ENCODE data around the gene CYSTM1.
A peak's percentile ranks its signal among the peaks of the same experiment; 100 is the strongest.

CYSTM1 gene, protein sequence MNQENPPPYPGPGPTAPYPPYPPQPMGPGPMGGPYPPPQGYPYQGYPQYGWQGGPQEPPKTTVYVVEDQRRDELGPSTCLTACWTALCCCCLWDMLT

DNA sequence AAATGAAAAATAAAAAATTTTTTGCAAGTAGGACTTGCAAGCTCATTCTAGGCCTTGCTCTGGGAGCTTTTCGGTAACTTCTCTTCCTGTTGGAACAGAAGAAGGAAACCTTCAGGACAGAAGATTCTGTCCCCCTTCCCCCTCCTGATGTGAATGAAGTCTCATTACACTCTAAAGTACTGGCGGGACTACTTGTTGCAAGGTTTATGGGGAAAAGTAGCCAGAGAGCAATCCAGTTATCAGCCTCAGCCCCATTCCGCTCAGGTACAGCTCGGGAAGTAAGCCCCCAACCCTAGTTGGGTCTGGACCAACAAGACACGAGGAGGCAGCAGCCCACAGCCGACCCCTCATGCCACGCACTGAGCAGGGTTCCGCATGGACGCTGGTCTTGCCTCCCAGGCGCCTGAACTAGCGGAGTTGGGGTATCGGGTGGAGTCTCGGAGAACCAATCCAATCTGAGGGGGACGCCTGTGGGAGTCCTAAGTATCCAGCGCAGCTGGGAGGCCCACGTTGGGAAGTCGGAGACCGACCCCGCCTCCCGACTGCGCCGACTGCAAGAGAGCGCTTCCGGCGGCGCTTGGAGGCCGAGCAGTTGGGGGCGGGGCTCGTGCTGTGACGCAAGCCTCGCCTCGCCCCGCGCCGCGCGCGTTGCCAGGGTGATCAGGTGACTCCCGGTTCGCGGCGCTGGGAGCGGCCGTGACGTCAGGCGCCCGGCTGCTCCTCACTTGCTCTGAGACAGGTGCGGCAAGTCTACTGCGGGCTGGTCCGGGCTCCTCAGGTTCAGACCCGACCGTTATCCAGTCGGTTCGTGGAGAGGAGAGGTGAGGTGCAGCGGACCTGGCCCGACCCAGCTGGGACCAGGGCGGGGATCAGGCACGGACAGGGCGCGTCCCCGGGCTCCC, at the start of gene CYSTM1:
CYSTM1 (plus strand) TSS at position 724 of the 902 bp plus-strand sequence. CDS start 19,278 bp downstream, outside the sequence.
- peak; percentile 93 to 97 for DNase-seq

DNA sequence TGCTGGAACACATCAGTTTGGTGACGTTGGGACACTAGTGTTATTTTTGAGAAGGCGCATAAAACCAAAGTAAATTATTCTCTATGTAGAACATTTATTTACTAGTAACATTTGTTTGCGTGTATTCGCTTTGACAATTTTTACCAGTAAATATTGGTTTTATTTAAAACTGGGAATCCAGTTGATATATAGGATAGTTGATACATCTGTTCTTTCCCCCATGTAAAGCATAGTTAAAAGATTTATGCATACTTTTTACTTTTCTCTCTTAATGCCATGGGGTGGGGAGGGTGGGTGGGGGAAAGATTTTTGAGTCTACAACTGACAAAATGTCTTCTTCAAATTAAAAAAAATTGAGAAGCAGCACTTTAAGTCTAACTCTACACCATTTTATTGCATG, 49.4 kb upstream of the CYSTM1 start, which contains the start of gene IGIP:
IGIP (plus strand) TSS at position 301 of the 400 bp plus-strand sequence. CDS start 2,540 bp downstream, outside the sequence.
- DNase-seq: no peak

DNA sequence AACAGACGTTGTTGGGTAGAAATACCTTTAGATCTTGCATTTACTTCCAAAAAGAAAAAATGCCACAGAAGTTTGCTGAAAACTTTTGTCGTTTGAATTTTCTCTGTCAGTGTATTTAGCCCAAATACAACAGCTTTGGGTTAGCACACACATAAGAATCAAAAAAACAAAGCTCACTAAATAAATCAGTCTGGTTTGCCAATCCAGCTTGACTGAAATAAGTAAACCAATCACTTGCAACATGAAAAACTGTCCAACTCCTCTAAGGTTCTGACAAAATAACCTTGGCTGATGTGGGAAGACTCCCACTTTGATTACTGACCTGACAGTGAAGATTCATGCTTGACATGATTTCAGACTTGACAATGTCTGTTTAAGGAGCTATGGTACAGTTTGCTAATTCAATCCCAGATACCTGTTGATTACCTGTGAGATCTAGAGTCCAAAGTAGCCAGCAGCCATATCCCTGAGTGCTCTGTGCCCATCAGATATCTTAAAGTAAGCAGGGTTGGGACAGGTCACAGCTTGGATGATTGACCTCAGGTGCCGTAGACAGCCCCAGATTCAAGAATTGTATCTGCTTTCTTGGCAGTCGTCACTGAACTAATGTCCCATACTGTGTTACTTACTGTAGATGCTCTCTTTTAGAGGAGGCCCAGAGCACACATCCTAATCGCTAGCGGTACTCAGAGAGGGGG, 48.5 kb upstream of the CYSTM1 start:
- DNase-seq: no peak

DNA sequence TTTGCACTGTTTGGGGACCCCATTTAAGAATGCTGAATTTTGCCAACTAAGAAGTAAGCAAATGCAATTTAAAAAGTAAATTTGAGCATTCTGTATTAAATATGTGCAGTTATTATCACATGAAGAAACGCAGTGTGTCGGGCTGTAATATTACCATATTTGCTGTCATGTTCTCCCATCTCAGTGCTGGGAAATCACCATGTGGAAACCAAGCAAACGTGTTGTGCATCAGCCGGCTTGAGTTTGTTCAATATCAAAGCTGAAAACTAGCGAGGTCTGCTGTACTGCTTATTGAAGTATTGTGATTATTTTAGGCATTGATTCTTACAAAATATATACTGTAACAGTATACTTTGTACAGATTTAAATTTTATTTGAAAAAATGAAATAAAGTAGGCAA, 46.6 kb upstream of the CYSTM1 start:
- DNase-seq: no peak

DNA sequence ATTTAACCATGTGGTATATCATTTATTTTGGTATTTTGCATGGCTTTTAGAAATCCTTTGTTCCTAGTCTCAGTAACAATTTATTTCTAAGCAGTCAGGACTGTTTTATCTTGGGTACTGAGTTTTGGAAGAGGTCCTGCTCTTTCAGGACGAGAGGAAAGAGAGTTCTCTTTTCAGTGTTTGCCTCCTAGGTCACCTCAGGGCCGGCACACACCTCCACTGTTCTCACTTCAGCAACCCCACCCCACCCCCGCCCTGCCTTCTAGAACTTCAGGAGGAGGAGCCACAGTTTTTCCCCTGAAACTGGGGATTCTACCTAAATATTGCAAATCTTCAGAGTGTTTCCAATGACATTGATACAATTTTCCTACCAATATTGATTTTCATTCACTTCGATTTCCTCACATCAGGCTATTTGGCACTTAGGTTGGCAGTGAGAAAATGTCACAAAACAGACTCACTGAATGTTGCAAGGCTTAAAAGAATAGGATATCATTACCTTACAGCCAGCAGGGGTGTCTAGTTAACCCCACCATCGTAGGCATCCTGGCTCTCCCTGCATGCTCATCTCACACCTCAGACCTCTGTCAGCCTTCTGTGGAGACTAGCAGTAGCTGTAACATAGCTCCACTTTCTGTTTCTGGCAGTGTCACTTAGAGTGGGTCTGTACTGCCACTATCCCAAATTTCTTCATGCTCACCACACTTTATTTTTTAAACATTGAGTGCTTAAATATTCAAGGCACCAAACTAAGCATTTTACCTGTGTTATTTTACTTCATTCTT, 43.8 kb upstream of the CYSTM1 start:
- DNase-seq: no peak

DNA sequence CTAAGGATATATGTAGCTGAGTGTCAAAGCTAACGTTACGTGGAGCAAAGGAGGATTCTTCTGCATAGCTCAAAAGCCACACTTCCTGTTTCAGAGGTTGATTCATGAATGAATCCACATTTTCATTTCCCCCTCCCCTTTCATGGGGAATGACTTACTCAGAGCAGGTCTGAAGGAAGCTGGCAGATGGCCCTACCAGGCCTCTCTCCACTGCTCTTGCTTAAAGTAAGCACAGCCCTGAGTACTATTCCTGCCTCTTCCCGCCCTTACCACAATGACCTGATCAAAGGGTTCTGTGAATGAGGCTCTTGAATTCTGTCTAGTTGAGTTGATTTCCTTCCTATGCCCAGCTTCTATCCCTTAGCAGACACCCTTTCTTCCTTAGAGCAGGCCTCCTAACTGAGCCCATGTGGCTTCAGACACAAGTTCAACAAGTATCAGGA, 43.0 kb upstream of the CYSTM1 start:
- no peak for DNase-seq

DNA sequence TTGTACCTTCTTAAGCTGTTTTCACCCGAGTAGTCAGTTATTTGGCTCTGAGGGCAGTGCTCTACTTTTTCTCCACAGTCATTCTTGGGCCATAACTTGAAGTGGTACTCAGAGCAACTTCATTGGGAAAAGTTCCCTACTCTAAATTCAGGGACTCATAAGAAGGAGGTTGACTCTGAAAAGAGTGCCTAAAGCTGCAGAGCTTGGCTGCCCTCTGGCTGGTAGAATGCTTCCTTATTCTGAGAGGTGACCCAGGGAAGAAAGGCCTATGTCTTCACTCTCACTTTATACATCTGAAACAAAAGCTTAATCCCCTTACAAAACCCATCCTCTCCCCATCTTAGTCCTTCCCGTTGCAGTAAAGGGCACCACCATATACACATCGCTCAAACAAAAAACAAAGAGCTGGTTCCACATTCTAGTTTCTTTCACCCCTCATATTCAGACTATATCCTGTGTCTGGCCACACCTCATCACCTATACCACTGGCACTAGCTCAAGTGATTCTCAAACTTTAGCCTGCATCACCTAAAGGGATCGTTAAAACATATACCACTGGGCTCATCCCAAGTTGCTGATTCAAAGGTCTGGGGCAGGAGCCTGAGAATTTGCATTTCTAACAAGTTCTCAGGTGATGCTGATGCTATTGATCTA, 41.3 kb upstream of the CYSTM1 start:
- no peak for DNase-seq

DNA sequence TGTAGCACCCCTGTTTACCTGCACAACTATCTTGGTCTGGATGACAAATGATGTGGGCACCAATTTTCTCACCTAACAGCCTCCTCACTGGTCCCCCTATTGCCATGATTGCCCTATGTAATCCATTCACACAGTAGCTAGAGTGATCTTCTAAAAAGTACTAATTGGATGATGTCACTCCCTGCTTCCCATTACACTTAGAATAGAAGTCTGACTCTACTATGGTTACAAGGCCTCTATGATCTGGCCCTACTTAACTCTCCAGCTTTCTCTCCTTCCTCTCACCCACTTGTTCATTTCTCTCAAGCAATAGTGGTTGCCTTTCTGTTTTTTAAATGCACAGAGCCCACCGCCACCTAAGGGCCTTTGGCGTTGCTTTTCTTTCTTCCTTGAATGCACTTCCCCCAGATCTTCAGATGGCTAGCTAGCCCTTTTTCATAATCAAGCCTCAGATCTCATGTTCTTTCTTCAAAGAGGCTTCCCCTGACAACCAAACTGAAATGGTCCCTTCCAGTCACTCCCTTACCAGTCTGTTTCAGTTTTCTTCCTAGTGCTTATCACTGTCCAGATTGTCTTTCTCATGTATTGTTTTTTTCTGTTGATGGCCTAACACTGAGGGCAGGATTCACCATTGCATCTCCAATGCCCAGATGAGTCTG, 40.6 kb upstream of the CYSTM1 start:
- no peak for DNase-seq

DNA sequence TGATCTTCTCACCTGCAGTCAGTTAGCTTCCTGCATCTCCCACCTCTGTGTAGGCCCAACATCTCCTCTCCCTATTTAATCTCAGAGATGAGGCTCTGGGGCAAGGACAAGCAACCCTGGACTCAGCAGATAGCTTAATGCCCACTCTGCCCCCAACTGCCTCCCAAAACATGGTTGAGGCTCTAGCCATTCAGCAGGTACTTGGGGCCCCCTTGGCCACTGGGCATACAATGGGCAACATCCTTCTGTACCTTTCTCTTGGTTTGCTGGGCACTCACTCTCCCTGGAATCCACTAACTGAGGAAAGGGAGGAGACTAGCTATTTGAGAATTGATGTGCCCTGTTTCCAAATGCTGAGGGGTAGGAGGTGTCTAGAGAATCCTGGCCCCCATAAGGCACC, 39.9 kb upstream of the CYSTM1 start:
- DNase-seq: no peak

DNA sequence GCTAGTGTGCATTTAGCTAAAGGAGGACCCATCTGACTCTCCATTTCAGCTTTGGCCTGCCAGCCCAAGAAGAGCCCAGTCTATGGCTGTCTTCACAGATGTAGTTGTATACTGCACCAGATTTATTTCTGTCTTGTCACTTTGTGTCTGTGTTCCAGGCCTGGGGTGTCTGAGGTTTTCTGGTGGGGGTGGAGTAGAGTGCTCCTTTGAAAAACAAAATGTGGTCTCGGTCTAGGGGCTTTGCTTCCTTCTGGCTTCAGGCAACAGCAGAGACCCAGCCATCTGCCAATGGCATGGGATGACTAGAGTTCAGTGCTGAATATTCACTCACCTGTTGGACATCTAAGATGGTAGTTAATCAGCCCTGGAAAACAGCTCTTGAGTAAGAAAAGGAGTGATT, 38.4 kb upstream of the CYSTM1 start:
- no peak for DNase-seq

DNA sequence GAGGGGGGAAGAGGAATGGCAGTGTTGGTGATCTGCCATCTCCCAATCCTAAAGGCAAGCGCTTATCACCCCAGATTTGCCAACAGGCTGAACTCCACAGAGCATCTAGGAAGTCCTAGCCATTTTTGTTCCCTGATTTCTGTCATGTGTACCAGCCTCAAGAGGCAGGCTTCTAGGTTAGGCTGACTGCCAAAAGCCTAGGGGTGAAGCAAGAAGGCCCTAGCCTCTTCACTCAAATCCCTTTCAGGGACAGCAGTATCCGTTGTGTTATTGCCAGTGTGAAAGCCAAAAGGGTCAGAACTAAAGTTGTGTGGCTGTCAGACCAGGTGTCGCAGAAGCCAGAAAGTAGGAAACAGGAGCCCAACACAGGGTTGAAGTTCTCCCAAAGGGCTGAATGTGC, 34.6 kb upstream of the CYSTM1 start:
- DNase-seq: no peak

DNA sequence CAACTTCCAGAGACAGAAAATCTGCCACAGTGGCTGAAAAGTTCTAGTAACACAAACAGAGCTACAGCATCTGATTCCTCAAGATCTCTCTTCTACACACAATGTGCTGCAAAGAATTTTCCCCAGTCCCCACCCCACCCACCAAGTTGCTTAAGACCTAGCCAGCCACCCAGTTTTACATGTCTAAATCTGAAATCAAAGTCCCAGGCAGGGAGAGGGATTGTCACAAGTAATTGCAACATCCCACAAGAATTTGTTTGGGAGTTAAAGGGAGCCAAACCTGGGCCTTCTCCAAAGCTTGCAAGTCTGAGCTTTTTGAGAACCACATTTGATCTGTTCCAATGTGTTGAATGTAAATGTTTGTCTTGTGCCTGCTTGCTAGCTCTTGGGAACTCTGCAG, 33.7 kb upstream of the CYSTM1 start:
- DNase-seq: no peak

DNA sequence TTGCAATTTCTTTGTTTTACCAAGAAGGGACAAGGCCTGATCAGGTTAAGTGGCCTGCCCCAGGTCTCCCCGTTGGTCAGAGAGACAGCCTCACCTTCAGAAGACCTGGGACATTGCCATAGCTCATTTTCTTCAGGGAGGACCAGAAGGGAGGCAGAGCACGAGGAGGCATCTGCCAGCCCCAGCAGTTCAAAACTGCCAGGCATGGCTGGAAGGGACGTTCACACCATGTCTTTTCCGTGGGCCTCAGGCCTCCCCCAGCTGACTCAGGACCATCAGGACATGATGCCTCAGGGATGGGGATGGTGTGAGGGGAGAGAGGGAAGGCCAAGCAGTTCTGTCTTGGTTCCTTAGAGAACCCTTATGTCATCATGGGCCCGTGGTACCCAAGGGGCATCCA, 32.7 kb upstream of the CYSTM1 start:
- no peak for DNase-seq

DNA sequence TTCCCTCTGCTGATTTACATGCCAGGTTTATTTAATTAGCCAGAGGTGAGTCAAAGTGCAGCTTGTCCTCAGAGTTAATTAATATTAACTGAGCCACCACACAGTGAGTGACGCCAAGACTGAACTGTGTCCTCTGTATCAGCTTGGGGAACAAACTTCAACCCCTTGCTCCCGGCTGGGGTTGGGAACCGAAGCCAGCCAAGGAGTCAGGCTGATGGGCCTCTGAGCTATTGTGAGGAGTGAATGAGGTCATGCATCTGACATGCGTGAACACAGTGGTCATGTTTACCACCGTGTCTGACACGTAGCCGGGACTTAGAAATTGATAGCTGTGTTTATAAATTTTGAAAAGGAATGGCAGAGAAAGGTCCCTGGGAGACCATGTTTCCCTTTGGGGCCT, 32.1 kb upstream of the CYSTM1 start:
- no peak for DNase-seq

DNA sequence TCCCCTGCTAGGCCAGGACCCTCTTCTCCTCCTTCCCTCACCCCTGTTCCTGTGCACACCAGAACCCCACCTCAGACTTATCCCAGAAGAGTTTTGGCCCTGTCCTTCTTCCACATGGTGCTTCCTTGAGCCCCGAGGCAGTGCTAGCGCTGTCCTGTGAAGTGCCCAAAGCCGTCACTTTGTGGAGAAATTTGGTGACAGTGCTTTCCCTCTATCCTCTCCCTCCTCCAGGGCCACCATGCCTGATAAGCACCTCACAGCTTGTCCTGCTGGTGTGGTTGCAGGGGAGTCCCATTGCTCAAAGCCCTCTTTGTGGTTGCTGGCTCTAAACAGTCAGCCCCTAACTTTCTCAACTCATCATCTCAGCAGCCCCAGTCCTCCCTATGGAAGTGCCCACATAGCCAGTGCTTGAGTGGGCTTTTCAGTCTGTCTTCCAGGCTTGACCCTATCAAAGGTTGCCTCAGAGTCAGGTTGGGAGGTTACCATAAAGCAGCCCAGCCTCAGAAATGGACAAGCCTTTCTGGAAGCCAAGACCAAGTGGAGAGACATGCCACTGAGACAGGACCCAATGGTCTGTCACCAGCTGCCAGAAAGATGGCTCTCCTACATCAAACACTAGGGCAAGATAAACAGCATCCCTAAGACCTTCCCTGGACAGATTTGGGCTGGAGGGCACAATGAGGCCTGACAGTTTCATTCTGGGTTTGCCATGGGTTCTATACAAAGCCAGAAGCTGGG, 31.3 kb upstream of the CYSTM1 start:
- DNase-seq: no peak

DNA sequence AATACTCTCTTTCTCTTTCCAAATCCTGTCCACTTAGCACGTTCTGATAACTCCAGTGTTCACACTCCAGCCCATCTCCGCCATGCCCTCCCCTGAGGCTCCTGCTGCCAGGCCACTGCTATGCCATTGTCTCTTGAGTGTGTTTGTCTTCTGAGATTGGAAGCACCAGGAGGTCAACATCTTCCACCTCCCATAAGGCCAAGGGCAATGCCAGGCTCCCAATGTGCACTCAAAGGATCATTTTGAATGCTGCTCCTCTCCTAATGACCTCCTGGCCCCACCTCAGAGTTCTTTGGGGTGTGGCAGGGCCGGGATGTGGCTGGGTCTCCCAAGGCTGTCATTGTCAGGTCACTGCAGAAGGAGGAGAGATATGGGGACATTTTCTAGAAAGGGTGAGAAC, 29.7 kb upstream of the CYSTM1 start:
- DNase-seq: no peak

DNA sequence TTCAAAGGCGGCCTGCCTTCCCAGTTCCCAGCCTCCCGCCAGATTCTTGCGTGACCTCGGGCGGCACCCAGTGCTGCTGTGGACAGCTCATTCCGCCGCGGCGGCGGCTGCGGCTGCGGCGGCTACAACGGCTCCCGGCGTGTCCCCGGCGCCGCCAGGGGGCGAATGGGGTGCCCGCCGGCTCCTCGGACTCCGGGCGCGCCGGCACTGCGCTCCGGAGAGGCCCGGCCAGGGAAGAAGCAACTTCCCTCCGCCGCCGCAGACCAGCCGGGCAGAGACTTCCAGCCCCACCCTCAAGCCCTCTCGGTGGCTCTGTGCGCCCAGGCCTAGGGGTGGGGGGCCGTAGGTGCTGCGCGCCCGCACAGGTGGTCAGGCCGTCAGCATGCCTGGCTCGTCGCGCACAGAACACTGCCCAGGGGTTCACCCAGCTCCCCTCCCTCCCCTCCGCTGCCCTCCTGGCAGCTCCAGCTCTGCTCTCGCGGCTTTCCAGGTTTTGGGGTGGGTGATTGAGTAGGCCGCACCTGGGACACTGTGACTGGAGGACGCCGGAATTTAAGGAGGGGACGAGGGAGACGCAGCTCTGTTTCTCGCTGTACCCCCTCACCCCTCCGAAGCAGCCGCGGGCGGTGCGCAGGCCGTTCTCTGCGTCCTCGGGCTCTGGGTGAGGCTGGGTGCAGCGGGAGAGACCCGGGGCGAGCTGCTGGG, 29.0 kb upstream of the CYSTM1 start:
- peak; percentile 56 to 75 for DNase-seq

DNA sequence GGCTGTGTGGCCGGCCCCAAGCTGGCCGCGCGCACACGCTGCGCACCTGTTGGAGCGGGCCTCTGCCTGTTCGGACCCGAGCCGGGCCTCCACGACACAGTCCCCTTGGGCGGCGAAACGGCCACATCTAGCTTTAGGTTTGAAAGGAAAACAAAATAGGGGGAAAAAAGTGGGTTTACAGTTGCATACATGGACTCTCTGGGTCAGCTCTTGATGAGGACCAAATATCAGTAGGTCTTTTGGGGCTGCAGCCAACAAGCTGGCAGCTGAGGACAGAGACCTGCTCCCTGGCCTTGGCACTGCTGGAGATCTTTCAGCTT, 28.5 kb upstream of the CYSTM1 start:
- DNase-seq: no peak

DNA sequence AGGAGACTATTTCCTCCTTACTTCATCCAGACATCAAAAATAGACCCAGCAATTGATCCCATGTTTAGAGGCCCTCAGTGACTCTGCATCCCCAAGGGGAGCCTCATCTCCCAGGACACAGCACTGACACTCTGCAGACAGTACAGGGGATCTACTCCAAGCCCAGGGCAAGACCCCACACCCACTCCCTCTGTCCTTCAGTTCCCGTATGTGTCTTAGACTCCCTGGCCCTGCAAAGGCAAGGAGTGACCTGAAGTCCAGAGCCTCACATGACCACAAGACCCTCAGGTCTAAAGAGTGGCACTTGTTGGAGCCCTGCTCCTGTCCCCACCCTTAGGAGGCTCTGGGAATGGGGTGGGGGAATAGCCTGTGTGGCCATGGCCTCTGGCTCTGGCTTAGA, 27.5 kb upstream of the CYSTM1 start:
- no peak for DNase-seq

DNA sequence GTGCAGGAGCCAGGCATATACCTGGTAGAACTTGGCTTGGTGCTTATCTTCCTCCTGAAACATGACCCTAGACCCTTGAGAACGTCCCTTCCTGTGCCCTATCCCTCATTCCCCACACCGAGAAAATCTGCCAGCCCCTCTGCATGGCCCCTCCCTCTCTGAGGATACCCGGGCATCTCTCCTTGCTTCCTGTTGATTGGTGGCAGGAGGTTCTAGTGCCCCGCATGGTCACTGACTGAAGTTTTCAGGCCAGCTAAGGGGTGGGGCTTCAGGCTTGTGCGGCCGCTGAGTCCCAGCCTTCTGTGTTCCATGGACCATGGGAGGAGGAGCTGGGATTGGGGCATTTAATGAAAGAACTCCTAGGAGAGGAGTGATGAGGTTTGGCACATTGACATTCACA, 26.5 kb upstream of the CYSTM1 start:
- DNase-seq: no peak

DNA sequence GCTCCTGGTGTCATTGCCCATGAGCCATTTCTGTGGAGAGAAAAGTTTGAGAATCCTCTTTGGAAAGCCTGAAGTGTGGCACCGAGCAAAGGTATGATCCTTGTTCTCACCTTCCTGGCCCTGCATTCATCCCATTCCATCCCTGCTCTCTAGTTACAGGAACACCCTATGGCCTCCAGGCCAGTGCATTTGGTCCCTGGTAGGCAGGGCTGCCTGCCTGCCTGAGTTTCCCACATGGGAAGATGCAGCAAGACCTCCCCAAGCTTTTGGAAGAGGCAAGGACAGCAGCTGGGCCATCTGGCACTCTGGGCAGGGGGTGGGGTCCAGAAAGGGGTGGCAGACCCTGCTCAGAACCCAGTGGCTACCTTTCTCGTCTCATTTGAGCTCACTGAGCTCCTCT, 24.8 kb upstream of the CYSTM1 start:
- DNase-seq: no peak

Measured in stimulated activated CD4-positive, alpha-beta T cell treated with anti-CD3 and anti-CD28 coated beads, Interleukin-2, amount 100 ng/mL, for 24 hours (primary cell).